Measurements from ENCODE around the gene WSB1.

DNA sequence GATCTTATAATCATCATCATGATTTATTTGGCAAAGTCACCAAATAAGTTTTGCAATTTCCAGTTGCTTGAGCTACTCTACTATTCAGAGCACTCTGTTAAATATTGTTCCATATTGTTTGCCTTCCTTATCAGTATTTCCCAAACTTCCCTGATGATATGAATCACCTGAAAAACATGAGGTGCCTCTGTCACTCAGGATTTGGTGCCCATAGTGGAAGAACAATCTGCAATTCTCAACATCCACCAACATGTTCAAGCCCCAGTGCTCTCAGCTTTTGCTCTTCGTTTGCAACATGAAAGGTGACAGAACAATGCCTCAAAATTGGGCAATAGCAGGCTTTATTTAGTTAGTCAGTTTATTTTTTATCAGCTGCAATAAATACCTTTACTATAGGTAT lies 28.6 kb upstream of the WSB1 start:
- TF ChIP-seq, protein P1, sequence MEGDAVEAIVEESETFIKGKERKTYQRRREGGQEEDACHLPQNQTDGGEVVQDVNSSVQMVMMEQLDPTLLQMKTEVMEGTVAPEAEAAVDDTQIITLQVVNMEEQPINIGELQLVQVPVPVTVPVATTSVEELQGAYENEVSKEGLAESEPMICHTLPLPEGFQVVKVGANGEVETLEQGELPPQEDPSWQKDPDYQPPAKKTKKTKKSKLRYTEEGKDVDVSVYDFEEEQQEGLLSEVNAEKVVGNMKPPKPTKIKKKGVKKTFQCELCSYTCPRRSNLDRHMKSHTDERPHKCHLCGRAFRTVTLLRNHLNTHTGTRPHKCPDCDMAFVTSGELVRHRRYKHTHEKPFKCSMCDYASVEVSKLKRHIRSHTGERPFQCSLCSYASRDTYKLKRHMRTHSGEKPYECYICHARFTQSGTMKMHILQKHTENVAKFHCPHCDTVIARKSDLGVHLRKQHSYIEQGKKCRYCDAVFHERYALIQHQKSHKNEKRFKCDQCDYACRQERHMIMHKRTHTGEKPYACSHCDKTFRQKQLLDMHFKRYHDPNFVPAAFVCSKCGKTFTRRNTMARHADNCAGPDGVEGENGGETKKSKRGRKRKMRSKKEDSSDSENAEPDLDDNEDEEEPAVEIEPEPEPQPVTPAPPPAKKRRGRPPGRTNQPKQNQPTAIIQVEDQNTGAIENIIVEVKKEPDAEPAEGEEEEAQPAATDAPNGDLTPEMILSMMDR (IDR thresholded peaks at IDR 0.05; ENCODE audit: insufficient read depth, low read length): no peak
- no peak for TF ChIP-seq POLR2AphosphoS5 (IDR thresholded peaks at IDR 0.05; ENCODE audit: low read depth)
- TF ChIP-seq GABPA (IDR thresholded peaks at IDR 0.05; ENCODE audit: low read depth): no peak
- TF ChIP-seq, protein P2, sequence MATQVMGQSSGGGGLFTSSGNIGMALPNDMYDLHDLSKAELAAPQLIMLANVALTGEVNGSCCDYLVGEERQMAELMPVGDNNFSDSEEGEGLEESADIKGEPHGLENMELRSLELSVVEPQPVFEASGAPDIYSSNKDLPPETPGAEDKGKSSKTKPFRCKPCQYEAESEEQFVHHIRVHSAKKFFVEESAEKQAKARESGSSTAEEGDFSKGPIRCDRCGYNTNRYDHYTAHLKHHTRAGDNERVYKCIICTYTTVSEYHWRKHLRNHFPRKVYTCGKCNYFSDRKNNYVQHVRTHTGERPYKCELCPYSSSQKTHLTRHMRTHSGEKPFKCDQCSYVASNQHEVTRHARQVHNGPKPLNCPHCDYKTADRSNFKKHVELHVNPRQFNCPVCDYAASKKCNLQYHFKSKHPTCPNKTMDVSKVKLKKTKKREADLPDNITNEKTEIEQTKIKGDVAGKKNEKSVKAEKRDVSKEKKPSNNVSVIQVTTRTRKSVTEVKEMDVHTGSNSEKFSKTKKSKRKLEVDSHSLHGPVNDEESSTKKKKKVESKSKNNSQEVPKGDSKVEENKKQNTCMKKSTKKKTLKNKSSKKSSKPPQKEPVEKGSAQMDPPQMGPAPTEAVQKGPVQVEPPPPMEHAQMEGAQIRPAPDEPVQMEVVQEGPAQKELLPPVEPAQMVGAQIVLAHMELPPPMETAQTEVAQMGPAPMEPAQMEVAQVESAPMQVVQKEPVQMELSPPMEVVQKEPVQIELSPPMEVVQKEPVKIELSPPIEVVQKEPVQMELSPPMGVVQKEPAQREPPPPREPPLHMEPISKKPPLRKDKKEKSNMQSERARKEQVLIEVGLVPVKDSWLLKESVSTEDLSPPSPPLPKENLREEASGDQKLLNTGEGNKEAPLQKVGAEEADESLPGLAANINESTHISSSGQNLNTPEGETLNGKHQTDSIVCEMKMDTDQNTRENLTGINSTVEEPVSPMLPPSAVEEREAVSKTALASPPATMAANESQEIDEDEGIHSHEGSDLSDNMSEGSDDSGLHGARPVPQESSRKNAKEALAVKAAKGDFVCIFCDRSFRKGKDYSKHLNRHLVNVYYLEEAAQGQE (IDR thresholded peaks at IDR 0.05; ENCODE audit: insufficient replicate concordance, low read depth): no peak
- no peak for TF ChIP-seq SPI1 (IDR thresholded peaks at IDR 0.05; ENCODE audit: borderline replicate concordance, low read depth)
